Activated CD4-positive, CD25-positive, alpha-beta regulatory T cell treated with anti-CD3 and anti-CD28 coated beads, Interleukin-2, amount 50 U/mL, for 24 hours (primary cell): ENCODE results near the gene CELF4.

Experiments
- ATAC-seq, 2 donors: fragments of 150-1000 bp; cut with Tn5 transposase; one replicate each; pipeline ENCODE4 v1.10.0; 2021; ENCODE audit warnings: mild to moderate bottlenecking in 1 of 2, moderate library complexity in 1 of 2

The CELF4 gene

GRCh38 chr18:37274309-37275236 lies 291.0 kb downstream of the CELF4 start:
- ATAC-seq, result no peak

GRCh38 chr18:37272841-37273240 lies 292.8 kb downstream of the CELF4 start:
- ATAC-seq, result no peak

GRCh38 chr18:37272226-37272625 lies 293.4 kb downstream of the CELF4 start:
- ATAC-seq, result no peak

GRCh38 chr18:37270666-37271052 lies 294.9 kb downstream of the CELF4 start:
- no peak for ATAC-seq

GRCh38 chr18:37270038-37270665 lies 295.4 kb downstream of the CELF4 start:
- no peak for ATAC-seq

GRCh38 chr18:37266290-37266689 lies 299.3 kb downstream of the CELF4 start:
- no peak for ATAC-seq

GRCh38 chr18:37265382-37265781 lies 300.2 kb downstream of the CELF4 start:
- no peak for ATAC-seq

- ATAC-seq, result no peak
Observed at GRCh38 chr18:37264956-37265355, 300.6 kb downstream of the CELF4 start.

- no peak for ATAC-seq
Observed at GRCh38 chr18:37261988-37262387, 303.6 kb downstream of the CELF4 start.

GRCh38 chr18:37261246-37261840 lies 304.3 kb downstream of the CELF4 start:
- ATAC-seq, result no peak

GRCh38 chr18:37260367-37261093 lies 305.1 kb downstream of the CELF4 start:
- ATAC-seq, result no peak

GRCh38 chr18:37259711-37260110 lies 305.9 kb downstream of the CELF4 start:
- no peak for ATAC-seq

- ATAC-seq, result no peak
Observed at GRCh38 chr18:37258819-37259218, 306.8 kb downstream of the CELF4 start.

- ATAC-seq, result no peak
Observed at GRCh38 chr18:37258131-37258530, 307.5 kb downstream of the CELF4 start.

GRCh38 chr18:37254973-37255372 lies 310.6 kb downstream of the CELF4 start:
- ATAC-seq, result no peak

- no peak for ATAC-seq
Observed at GRCh38 chr18:37254236-37254754, 311.3 kb downstream of the CELF4 start.

- no peak for ATAC-seq
Observed at GRCh38 chr18:37253394-37254235, 312.0 kb downstream of the CELF4 start.

- ATAC-seq, result no peak
Observed at GRCh38 chr18:37252854-37253393, 312.7 kb downstream of the CELF4 start.

- ATAC-seq, result no peak
Observed at GRCh38 chr18:37252342-37252741, 313.3 kb downstream of the CELF4 start.

GRCh38 chr18:37251679-37252078 lies 313.9 kb downstream of the CELF4 start:
- no peak for ATAC-seq

GRCh38 chr18:37249895-37250618 lies 315.5 kb downstream of the CELF4 start:
- no peak for ATAC-seq
